NCI-H2196 (cell line): ENCODE measurements around the gene AMH.
"Not testable (repeated sequence)": the region's sequence is repeated elsewhere in the genome, so short reads cannot be mapped to it uniquely, and the experiment has no call there.

Experiments
- DNase-seq: peaks from one replicate; lab custom pipeline; 2025; ENCODE audit not compliant: unreplicated experiment; lab: John Stamatoyannopoulos, UW

AMH gene

DNA sequence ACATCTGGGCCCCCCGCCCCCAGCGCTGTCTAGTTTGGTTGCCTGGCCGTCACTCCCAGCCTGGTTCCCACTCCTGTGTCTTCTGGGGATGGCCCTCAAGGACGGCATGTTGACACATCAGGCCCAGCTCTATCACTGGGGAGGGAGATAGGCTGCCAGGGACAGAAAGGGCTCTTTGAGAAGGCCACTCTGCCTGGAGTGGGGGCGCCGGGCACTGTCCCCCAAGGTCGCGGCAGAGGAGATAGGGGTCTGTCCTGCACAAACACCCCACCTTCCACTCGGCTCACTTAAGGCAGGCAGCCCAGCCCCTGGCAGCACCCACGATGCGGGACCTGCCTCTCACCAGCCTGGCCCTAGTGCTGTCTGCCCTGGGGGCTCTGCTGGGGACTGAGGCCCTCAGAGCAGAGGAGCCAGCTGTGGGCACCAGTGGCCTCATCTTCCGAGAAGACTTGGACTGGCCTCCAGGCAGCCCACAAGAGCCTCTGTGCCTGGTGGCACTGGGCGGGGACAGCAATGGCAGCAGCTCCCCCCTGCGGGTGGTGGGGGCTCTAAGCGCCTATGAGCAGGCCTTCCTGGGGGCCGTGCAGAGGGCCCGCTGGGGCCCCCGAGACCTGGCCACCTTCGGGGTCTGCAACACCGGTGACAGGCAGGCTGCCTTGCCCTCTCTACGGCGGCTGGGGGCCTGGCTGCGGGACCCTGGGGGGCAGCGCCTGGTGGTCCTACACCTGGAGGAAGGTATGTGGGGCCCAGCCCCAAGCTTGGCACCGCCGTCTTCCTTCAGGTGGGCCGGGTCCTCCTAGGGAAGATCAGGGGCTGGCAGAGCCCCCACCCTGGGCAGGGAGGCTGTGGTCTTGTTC, at the start of gene AMH:
Gene AMH (plus strand): TSS at position 314 of the 857 bp plus-strand sequence. CDS start 10 bp downstream, at position 324.
- DNase-seq = no peak

DNA sequence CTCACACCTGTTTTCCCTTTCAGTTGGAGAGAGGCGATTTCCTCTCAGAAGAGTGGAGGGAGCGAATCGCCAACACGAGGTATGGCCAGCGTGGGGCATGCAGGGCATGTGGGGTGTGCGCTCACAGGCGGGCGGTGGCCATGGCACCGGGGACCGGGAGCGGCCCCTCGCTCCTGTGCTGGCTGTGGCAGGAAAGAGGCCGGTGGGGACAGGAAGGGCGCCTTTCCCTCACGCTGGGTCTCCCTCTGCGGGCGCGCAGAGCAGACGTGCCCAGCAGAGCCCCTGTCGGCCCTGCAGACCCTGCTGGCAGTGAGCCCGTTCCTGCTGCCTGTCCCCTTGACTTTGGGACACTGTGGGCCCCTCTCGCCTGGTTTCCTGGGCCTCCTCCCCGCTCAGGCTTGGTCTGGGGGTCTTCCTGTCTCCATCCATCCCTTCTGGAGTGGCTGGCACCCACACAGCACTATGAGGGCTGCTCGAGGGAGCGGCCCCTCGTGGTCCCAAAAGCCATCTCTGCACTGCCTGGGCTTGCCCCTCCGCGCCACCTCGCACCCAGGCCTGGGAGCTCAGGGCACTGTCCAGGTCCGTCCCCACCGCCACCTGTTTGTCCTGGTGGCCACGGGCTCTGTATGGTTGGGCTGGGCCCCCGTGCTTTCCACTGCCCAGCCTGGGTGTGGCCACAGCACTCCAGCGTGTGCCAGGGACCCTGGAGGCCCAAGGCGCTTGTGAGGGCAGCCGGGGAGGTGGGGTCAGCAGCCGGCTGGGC, 49.1 kb upstream of the AMH start:
- no peak for DNase-seq

DNA sequence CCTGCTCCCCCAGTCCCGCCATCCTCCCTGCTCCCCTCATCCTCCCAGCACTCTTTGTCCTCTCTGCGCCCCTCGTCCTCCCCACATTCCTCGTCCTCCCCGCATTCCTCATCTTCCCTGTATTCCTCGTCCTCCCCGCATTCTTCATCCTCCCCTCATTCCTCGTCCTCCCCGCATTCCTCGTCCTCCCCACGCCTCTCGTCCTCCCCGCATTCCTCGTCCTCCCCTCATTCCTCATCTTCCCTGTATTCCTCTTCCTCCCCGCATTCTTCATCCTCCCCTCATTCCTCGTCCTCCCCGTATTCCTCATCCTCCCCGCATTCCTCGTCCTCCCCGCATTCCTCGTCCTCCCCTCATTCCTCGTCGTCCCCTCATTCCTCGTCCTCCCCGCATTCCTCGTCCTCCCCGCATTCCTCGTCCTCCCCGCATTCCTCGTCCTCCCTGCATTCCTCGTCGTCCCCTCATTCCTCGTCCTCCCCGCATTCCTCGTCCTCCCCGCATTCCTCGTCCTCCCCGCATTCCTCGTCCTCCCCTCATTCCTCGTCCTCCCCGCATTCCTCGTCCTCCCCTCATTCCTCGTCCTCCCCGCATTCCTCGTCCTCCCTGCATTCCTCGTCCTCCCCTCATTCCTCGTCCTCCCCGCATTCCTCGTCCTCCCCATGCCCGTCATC, 48.4 kb upstream of the AMH start:
- not testable (repeated sequence) for DNase-seq

GRCh38 chr19:2201473-2202148, 47.5 kb upstream of the AMH start:
- DNase-seq = no peak

DNA sequence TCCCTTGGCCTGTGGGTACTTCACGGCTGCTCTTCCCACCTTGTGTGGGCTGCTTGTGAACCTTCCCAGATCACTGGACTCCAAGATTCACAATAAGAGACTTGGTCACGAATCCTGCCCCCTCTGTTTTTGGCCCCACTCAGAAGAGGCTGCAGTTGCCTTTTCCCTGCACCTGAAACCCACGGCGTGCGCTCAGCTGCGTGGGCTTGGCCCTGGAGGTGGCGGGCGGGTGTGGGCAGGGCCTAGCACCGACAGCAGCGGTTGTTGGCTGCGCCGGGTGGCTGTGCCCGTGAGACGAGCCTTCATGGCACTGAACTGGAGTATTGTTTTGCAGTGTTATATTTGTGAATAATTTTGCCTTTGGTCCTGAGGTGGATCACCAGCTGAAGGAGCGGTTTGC, 46.8 kb upstream of the AMH start:
- DNase-seq = no peak

DNA sequence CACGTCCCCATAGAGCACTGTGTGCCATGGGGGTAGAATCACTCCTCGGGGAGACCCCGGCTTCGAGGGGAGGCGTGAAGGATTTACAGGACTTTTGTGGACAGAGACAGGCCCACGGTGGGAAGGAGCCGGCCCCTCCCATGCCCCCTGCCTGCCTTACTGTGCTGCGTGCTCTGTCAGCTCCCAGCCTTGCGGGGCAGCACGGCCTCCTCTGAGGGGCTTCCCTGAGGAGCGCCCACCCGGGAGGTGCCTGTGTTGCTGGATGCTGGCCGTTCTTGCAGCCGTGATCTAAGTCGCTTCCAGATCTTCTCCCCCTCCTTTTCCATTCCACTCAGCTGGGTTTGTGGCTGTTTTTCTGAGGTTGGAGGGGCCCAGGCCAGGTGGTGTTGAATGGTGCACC, 42.1 kb upstream of the AMH start:
- no peak for DNase-seq

DNA sequence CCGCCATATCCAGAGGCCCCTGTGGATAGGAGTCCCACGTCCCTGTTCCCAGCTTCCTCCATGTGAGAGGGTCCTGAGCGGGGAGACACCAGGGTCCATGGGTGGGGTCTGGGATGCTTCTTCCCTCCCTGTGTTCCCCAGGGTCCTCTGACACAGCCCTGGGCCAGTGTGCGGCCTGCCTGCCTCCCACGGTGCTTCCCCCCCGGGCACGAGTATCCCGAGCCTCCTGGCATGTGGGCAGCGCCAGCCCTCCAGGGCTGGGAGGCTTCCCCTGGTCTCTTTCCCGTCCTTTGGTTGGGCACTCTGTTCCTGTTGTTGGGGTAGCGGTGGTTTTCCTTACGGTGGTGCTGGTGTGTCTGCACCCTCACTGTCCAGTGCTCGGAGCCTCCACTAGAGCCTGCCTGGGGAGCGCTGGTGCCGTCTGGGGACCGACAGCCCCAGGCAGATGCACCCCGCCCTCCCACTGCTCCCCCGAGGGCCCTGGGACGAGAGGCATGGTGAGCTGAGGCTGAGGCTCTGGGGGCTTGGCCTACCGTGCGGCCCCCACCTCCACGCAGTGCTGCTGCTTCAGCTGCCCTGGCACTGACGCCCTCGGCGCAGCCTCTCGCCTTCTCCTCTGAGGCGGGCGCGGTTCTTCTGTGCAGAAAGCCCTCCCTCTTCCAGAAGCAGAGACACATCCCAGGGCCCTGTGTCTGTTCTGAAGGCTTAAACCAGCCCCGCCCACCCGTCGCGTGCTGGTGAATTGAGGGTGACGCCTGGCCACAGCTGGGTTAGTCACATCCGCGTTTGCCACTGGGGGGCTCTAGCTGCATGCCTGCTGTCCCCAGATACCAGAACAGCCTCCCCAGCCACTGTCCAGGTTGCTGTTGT, 40.9 kb upstream of the AMH start:
- DNase-seq = no peak

- no peak for DNase-seq
Measured at GRCh38 chr19:2208975-2209374, 40.1 kb upstream of the AMH start.

DNA sequence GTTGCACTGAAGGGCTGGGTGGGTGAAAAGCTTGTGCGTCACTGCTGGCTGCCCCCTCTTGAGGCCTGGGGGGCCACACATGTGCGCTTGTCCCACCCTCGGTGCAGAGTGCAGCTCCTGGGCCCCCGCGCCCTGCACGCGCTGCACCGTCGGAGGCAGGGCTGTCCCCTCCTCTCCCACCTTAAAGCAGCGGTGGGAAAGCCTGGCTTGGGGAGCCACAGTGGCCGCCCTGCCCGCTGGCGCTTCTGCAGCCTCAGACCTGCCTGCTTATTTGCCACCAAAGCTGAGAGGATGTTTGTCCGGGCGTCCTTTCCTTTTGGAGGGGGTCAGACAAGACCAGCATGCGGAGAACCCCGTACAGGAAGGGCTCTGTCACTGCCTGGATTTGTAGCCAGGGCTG, 39.7 kb upstream of the AMH start:
- no peak for DNase-seq

- DNase-seq = no peak
Measured at GRCh38 chr19:2210206-2210605, 38.9 kb upstream of the AMH start.

DNA sequence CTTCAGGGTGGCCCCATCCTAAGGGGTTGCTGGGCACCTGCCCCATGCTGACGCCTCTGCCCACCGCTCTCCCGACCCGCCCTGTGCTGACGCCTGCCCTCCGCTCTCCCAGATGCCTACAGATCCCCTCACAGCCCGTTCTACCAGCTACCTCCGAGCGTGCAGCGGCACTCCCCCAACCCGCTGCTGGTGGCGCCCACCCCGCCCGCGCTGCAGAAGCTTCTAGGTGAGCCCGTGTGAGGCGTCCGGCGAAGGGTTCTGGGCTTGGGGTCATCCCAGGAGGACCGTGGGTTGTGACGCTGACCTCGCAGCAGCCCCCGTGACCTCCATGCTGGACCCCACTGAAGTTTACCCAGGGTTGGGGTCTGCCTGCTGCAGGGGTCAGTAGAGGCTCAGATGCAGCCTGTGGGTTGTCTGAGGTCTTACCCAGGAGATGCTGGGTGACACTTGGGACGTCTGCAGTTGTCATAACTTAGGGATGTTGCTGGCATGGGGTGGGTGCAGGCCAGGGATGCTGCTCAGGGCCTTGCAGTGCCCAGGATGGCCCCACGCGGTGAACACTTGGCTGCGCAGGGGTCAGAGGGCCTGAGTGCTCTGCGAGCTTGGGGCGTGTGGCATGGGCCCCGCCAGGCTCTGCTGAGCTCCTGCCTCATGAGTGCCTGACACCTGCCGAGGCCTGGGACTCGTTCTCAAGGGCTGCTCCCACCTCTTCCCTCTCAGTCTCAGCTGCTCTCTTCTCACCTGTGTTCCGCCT, 38.0 kb upstream of the AMH start:
- no peak for DNase-seq

GRCh38 chr19:2212861-2213711, 36.0 kb upstream of the AMH start:
- DNase-seq = no peak

DNA sequence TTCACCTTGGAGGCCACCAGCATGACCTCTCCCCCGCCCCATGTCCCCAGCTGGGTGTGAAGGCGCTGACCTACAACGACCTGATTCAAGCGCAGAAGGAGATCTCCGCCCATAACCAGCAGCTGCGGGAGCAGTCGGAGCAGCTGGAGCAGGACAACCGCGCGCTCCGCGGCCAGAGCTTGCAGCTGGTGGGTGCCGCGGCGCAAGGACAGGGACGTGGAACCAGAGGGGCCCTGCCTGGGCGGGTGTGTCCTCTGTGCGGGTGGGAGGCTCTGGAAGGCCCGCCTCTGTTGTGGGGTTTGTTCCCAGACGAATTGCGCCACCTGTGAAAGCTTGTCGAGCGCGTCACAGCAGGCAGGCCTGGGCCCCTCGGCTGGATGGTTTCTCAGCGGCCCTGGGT, 35.3 kb upstream of the AMH start:
- DNase-seq = no peak

DNA sequence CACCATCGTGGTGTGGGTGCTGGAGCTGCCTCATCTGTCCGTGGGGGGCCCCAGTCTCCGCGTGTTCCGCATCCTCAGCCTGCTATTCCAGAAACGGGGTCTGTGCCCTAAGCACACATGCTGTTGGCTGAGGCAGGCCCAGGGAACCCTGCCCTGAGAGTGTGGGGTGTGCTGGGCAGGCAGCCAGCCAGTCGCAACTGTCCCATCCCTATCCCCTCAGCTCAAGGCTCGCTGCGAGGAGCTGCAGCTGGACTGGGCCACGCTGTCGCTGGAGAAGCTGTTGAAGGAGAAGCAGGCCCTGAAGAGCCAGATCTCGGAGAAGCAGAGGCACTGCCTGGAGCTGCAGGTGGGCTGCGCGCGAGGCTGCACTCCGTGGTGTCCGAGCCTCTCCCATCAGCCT, 34.9 kb upstream of the AMH start:
- DNase-seq = no peak

- DNase-seq = peak; percentile 77
Measured at GRCh38 chr19:2215281-2215751, 33.8 kb upstream of the AMH start.

DNA sequence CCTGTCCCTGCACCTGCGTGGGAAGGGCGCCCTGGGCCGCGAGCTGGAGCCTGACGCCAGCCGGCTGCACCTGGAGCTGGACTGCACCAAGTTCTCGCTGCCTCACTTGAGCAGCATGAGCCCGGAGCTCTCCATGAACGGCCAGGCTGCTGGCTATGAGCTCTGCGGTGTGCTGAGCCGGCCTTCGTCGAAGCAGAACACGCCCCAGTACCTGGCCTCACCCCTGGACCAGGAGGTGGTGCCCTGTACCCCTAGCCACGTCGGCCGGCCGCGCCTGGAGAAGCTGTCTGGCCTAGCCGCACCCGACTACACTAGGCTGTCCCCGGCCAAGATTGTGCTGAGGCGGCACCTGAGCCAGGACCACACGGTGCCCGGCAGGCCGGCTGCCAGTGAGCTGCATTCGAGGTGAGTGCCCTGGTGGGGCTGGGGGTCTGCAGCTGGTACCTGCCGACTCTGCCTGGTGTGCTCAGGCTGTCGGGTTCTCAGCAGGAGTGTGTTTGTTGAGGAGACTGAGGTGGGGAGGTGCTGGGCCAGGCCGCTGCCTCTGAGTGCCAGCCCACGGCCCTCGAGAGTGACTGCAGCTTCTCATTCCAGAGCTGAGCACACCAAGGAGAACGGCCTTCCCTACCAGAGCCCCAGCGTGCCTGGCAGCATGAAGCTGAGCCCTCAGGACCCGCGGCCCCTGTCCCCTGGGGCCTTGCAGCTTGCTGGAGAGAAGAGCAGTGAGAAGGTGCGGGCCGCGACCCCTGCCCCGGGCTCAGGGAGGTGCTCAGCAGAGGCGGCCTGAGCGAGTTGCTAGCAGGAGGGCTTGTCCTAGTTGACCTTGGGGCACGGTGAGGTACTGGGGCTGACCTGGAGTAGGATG, 32.5 kb upstream of the AMH start:
- no peak for DNase-seq

GRCh38 chr19:2217591-2217990, 31.5 kb upstream of the AMH start:
- no peak for DNase-seq

GRCh38 chr19:2219726-2220125, 29.4 kb upstream of the AMH start:
- no peak for DNase-seq
